ENCODE results near the gene OTULIN.

The OTULIN gene

DNA sequence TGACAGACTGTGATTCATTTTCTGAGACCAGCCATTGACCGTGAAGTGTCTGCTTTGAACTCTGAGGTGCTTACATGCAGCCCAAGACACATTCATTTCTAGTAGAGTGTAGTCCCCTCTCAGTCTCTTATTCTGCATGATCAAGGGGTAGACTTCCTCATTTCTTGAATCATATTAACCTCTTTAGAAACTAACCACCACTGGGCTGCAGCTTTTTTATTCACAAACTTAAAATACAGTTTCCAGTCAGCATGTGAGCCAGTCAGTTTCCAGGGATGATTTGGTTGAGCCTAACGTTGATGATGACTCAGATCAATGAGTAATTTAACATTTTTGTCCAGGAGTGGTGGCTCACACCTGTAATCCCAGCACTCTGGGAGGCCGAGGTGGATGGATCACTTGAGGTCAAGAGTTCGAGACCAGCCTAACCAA is 59.2 kb downstream of the OTULIN start:
- no peak for DNase-seq

- DNase-seq: no peak
These were observed 60.1 kb downstream of the OTULIN start for GRCh38 chr5:14724633-14725032.

GRCh38 chr5:14726066-14726838 is 61.7 kb downstream of the OTULIN start:
- DNase-seq: no peak

- DNase-seq: peak; percentile 75
These were observed 62.9 kb downstream of the OTULIN start for GRCh38 chr5:14727428-14727865.

- DNase-seq: no peak
These were observed 63.5 kb downstream of the OTULIN start for GRCh38 chr5:14727928-14728458.

GRCh38 chr5:14728459-14728938 is 64.0 kb downstream of the OTULIN start:
- no peak for DNase-seq

GRCh38 chr5:14729448-14730385 is 65.2 kb downstream of the OTULIN start:
- no peak for DNase-seq

DNA sequence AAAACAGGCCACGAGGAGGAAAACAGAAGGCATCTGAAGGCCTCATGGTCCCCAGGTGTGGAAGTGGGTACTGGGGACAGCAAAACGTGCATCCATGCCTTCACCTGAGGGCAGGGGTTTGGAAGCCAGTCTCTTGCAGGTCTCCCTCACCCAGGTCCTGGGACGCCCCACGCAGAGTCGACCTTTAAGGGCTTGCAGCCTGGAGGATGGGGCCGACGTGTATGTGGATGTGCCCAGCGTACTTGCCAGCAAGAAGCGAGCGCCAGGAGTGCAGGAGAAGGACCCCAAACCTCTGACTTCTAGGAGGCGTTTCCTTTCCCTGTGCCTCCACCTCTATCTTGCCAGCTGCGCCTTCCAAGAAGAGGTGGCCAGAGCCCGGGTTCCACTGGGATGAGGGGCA is 65.9 kb downstream of the OTULIN start:
- no peak for DNase-seq

DNA sequence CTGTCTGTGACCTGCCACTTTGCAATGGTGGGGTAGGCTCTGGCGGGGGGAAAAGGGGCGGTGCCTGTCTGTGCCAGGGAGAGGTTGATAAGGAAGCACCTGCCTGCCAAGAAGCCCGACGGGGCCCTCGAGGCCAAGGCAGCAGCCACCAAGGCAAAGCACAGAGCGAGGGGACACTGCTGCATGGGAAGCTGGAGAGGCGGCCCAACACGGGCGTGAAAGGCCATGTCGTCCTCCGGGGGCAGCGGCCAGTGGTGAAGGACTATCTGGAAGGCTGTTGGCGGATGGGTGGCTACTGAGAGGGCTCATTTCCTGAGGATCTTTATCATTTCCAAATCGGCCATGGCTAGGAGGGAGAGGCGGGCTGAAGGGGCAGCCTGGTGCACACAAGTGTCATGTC is 66.4 kb downstream of the OTULIN start:
- no peak for DNase-seq

GRCh38 chr5:14732991-14733390 is 68.5 kb downstream of the OTULIN start:
- no peak for DNase-seq

GRCh38 chr5:14733661-14734060 is 69.1 kb downstream of the OTULIN start:
- DNase-seq: no peak

DNA sequence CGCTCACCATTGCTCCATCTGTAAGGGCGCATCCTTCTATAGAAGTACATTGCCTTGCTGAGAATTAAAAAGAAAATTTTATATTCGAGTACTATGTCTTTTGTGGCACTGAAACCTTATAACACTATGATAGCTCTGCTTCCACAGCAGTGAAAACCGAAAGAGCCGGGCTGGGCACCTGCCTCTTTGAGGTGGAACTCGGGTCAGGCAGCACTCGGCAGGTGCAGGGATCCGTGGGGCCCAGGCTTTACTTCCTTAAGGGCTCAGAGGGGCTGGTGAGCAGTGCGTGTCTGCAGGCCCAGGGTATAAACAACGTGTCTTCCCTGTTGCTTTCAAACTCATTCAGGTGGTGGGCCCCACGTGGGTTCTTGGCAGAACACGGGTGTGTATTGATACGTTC is 69.9 kb downstream of the OTULIN start:
- no peak for DNase-seq

DNA sequence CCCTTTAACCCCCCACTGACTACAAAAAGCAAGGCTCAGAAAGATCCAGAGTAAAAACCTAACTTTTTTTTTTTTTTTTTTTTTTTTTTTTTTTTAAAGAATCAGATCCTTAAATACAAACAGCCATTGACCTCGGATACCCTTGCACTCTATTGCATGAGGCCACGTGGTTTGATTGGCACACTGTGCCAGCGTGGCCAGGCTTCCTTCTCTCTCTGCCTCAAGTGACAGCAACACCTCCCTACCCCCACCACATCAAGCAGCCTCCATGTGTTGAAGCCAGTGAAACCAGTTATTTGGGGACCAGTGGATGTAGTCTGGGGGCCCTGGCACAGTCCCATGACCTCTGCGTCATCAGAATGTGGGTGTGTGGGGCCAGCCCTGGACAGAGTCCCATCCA is 71.4 kb downstream of the OTULIN start:
- DNase-seq: no peak

- DNase-seq: no peak
These were observed 72.8 kb downstream of the OTULIN start for GRCh38 chr5:14737291-14737690.

DNA sequence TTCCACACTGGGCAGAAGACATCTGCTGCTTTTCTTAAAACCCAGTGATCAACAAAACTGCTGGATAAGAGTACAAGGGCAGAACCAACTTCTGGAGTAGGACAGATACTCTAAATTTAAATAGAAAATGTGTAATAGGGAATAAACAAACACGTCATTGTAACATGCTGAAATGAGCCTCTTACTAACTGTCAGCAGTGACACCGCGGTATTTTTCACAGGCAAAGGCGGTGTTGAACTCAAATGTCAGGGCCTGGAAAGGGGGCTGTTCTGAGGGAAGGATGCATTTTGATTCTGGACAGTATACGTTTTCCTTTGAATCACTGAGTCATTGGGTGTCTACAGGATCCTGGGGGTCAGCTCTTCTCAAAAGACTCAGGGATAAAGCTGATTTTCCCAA is 73.5 kb downstream of the OTULIN start:
- no peak for DNase-seq

- DNase-seq: no peak
These were observed 75.0 kb downstream of the OTULIN start for GRCh38 chr5:14739538-14739937.

- DNase-seq: no peak
These were observed 75.5 kb downstream of the OTULIN start for GRCh38 chr5:14739981-14740380.

GRCh38 chr5:14741131-14741530 is 76.6 kb downstream of the OTULIN start:
- DNase-seq: no peak

DNA sequence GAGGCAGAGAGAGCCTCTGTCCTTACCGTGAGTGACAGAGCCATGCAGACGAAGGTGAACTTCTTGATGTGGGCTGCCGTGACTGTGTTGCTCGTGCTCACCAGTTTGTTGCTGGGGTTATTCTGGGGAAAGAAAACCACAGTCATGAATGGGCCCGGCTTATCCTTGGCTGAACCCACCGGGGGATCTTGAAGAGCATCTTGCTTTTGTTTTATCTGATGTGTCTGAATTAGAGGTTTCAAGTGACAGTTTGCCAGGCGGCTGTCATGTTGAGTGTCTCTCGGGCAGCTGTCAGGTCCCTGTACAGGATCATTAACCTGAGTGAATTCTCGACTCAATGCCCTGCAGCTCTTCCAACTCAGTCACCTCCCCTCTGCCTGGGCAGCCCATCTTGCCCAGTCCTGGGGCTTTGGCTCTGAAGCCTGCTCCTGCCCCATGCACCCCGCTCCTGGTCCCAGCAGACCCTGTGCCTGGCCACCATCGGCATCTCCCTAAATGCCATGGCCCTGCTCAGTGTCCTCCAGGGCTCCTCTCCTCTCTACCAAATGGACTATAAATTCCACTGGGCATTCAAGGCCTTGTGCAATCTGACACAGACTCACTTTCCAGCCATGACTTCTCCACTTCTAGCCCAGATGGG is 77.4 kb downstream of the OTULIN start:
- no peak for DNase-seq

DNA sequence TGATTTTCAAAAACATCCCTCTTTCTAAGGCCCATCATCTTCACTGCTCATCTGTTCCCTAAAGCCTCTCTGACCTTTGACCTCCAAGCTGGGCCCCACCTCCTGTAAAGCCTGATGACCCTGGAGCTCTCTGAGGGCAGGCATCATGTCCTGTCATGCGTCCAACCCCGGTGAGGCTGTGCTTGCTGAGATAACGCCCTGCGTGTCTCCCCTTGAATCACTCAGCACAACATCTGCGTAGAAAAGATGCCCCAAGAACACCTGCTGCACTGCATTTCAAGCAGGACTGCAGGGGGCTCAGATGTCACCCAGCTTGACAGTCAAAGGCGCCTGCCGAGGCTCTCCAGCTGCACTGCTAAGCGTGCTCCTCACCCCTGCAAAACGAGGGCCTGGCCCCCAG is 78.0 kb downstream of the OTULIN start:
- DNase-seq: no peak

DNA sequence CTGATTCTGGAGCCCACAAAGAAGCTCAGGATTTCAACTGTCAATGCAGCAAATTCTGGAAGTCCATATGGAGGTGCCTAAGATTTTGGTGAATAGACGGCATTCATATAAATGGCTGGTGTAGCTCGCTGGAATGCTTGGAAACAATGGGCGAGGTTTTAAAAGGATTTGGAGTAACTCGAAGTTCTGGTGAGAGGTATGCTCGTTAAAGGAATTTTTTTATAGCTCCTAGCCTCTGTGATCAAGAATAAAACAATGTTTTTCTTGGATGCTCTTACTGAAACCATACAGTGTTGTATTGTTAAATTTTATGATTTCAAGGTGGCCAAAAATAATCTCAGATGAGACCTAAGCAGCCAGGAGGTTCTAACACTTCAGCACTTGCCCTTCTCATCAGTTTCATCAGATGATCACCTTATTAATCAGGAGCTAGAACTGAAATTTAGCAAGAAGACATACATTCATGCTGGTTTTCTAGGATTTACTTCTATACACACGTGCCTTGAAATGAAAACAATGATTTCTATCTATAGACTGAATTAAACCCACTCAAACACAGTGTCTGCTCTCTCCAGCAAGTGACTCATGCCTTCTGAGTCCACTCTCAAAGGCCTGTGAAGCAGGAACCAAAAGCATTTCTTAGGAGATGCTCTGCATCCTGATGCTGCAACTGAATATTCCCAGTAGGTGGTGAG is 79.2 kb downstream of the OTULIN start:
- no peak for DNase-seq
